Neural crest cell (in vitro differentiated cells): Measurements from ENCODE around the gene UROC1. TPM values are rescaled to one million over a fixed set of nuclear protein-coding genes. Genes with fewer than 3 reads are reported as not detected.
A peak's percentile ranks its signal among the peaks of the same experiment; 100 is the strongest.

Source experiments
- DNase-seq: peaks from one replicate; pipeline ENCODE4 v3.0.0; 2021; ENCODE audit warnings: low read depth, mixed read lengths, low spot score
- H3K27ac Mint-ChIP-seq: one replicate; pipeline ENCODE4 v1.8.0; 2021; ENCODE audit warnings: mild to moderate bottlenecking, mixed read lengths; ENCODE audit not compliant: unreplicated experiment
- H3K27me3 Mint-ChIP-seq: 2 replicates; pipeline ENCODE4 v1.8.0; 2021; ENCODE audit warnings: low read depth, mild to moderate bottlenecking, mixed read lengths
- H3K36me3 Mint-ChIP-seq: 2 replicates; pipeline ENCODE4 v1.8.0; 2021; ENCODE audit warnings: low read depth, mild to moderate bottlenecking, mixed read lengths
- H3K4me1 Mint-ChIP-seq: 2 replicates; pipeline ENCODE4 v1.8.0; 2021; ENCODE audit warnings: mixed read lengths
- H3K4me3 Mint-ChIP-seq: one replicate; pipeline ENCODE4 v1.8.0; 2021; ENCODE audit warnings: mild to moderate bottlenecking, mixed read lengths
- H3K9me3 Mint-ChIP-seq: 2 replicates; pipeline ENCODE4 v1.8.0; 2021; ENCODE audit warnings: mixed read lengths
- CTCF ChIP-seq: fragments of 200-600 bp; sonication (generic); conservative IDR thresholded peaks from 2 replicates; pipeline ENCODE4 v1.5.0; 2021; ENCODE audit warnings: antibody characterized with exemption, mild to moderate bottlenecking
- total RNA-seq: library from RNA; stranded (reverse); gene quantifications from 2 replicates; pipeline ENCODE4 v1.2.1, GENCODE V29; 2021

The UROC1 gene
- total RNA-seq, 1 donor from 2014 or later, result not detected

GRCh38 chr3:126475413-126476114 is 42.0 kb downstream of the UROC1 start, which contains the start of gene ZXDC:
Gene ZXDC (minus strand): TSS chr3:126475891. CDS start chr3:126475865, 26 bp downstream.
- peak within 1 kb of the TSS; percentile 88 for H3K27ac Mint-ChIP-seq
- peaks cover 3% of the 10 kb centered on the region for H3K27me3 Mint-ChIP-seq
- peaks cover 2% of the 10 kb centered on the region for H3K36me3 Mint-ChIP-seq
- peak; percentile 85 for DNase-seq
- TF ChIP-seq CTCF, result peak; percentile 51
- H3K4me1 Mint-ChIP-seq, result peaks cover 38% of the 10 kb centered on the region
- H3K9me3 Mint-ChIP-seq, result no peaks in the 10 kb centered on the region
- peak within 1 kb of the TSS; percentile 92 for H3K4me3 Mint-ChIP-seq

GRCh38 chr3:126474498-126475412 is 42.8 kb downstream of the UROC1 start:
- TF ChIP-seq CTCF, result peak; percentile 11
- Mint-ChIP-seq H3K36me3 (peaks cover 4% of the 10 kb centered on the region), H3K9me3 (no peaks in the 10 kb centered on the region), H3K27me3 (peaks cover 3% of the 10 kb centered on the region), H3K4me1 (peaks cover 38% of the 10 kb centered on the region), H3K4me3 (peak overlapping the region; percentile 92), H3K27ac (no peak overlapping the region)
- peak; percentile 25 for DNase-seq

GRCh38 chr3:126473292-126474168 is 44.0 kb downstream of the UROC1 start:
- peaks cover 3% of the 10 kb centered on the region for H3K27me3 Mint-ChIP-seq
- H3K9me3 Mint-ChIP-seq, result no peaks in the 10 kb centered on the region
- peaks cover 13% of the 10 kb centered on the region for H3K36me3 Mint-ChIP-seq
- H3K4me1 Mint-ChIP-seq, result peaks cover 41% of the 10 kb centered on the region
- DNase-seq, result no peak
- no peak overlapping the region for H3K27ac Mint-ChIP-seq
- H3K4me3 Mint-ChIP-seq, result peak overlapping the region; percentile 92
- no peak for TF ChIP-seq CTCF

GRCh38 chr3:126472277-126473006 is 45.1 kb downstream of the UROC1 start:
- peaks cover 41% of the 10 kb centered on the region for H3K4me1 Mint-ChIP-seq
- peak overlapping the region; percentile 92 for H3K4me3 Mint-ChIP-seq
- H3K36me3 Mint-ChIP-seq, result peaks cover 18% of the 10 kb centered on the region
- H3K9me3 Mint-ChIP-seq, result no peaks in the 10 kb centered on the region
- no peak for DNase-seq
- peaks cover 3% of the 10 kb centered on the region for H3K27me3 Mint-ChIP-seq
- H3K27ac Mint-ChIP-seq, result no peak overlapping the region
- no peak for TF ChIP-seq CTCF
